HepG2 (cell line): ENCODE data around the gene BLVRB. TPM values are rescaled to one million over a fixed set of nuclear protein-coding genes. Genes with fewer than 3 reads are reported as not detected.

Experiments used
- CHCHD3 ChIP-seq: sonication (generic); formaldehyde crosslinking; IDR thresholded peaks from 2 replicates; pipeline ENCODE4 v1.8.0; 2022; ENCODE audit warnings: mild to moderate bottlenecking, missing genetic modification reagents, moderate library complexity
- CREBL2 ChIP-seq: sonication (generic); formaldehyde crosslinking; IDR thresholded peaks from 2 replicates; pipeline ENCODE4 v1.8.1; 2023; ENCODE audit warnings: missing genetic modification reagents, mild to moderate bottlenecking, borderline replicate concordance
- EED ChIP-seq: sonication (generic); formaldehyde crosslinking; IDR thresholded peaks from 2 replicates; pipeline ENCODE4 v1.5.0; 2020; ENCODE audit warnings: mild to moderate bottlenecking, missing genetic modification reagents
- GATAD2A ChIP-seq: IDR thresholded peaks from 2 replicates; pipeline ENCODE4 v1.6.1; 2016
- JARID2 ChIP-seq: sonication (generic); formaldehyde crosslinking; IDR thresholded peaks from 2 replicates; pipeline ENCODE4 v1.8.1; 2023; ENCODE audit warnings: missing genetic modification reagents, inconsistent platforms; ENCODE audit not compliant: insufficient replicate concordance
- KLF9 ChIP-seq: IDR thresholded peaks from 2 replicates; pipeline ENCODE4 v1.6.1; 2016; ENCODE audit warnings: low read depth
- MTA1 ChIP-seq: sonication (generic); formaldehyde crosslinking; IDR thresholded peaks from 2 replicates; pipeline ENCODE4 v1.4.0; 2020; ENCODE audit warnings: missing genetic modification reagents, mild to moderate bottlenecking, borderline replicate concordance
- SIX1 ChIP-seq: sonication (generic); formaldehyde crosslinking; IDR thresholded peaks from 2 replicates; pipeline ENCODE4 v1.4.0; 2020; ENCODE audit warnings: missing genetic modification reagents, borderline replicate concordance
- ZIK1 ChIP-seq: sonication (generic); formaldehyde crosslinking; IDR thresholded peaks from 2 replicates; pipeline ENCODE4 v1.5.0; 2020; ENCODE audit warnings: mild to moderate bottlenecking, low read depth, missing genetic modification reagents, borderline replicate concordance
- ZNF256 ChIP-seq: sonication (generic); formaldehyde crosslinking; conservative IDR thresholded peaks from 2 replicates; pipeline ENCODE4 v1.4.0; 2020; ENCODE audit warnings: missing genetic modification reagents
- ZNF33B ChIP-seq: sonication (generic); formaldehyde crosslinking; IDR thresholded peaks from 2 replicates; pipeline ENCODE4 v1.5.1; 2020; ENCODE audit warnings: mild to moderate bottlenecking, missing genetic modification reagents
- ZNF646 ChIP-seq: sonication (generic); formaldehyde crosslinking; IDR thresholded peaks from 2 replicates; pipeline ENCODE4 v1.9.0; 2021; ENCODE audit warnings: mild to moderate bottlenecking, missing genetic modification reagents
- ZSCAN30 ChIP-seq: sonication (generic); formaldehyde crosslinking; IDR thresholded peaks from 2 replicates; pipeline ENCODE4 v1.5.0; 2020; ENCODE audit warnings: mild to moderate bottlenecking, missing genetic modification reagents
- polyA plus RNA-seq, 8 experiments: library from polyadenylated mRNA; depleted of rRNA in 3 of 8; stranded (reverse) in 7 of 8; unstranded in 1 of 8; fragments of >200 nt; fragmentation: Illumina TruSeq in 4 of 8; extraction: Trizol in 4 of 8; gene quantifications; 2 replicates each; pipeline versions ENCODE4 v1.2.1 to v1.2.3, GENCODE V29; 2011 to 2016; ENCODE audit warnings: low read depth in 4 of 8, missing spikeins in 1 of 8, mixed read lengths in 1 of 8; ENCODE audit not compliant: insufficient read depth in 1 of 8
- total RNA-seq, 5 experiments: library from RNA; depleted of rRNA; stranded (reverse); fragments of >200 nt; fragmentation: Illumina TruSeq; extraction: Trizol; gene quantifications; 2 replicates each; pipeline ENCODE4 v1.2.3, GENCODE V29; 2016; ENCODE audit warnings: low read depth in 1 of 5
- TF ChIP-seq, protein P1 (sequence below): sonication (generic); formaldehyde crosslinking; IDR thresholded peaks from 2 replicates; pipeline ENCODE4; 2020; ENCODE audit warnings: missing genetic modification reagents, mild to moderate bottlenecking, borderline replicate concordance
- TF ChIP-seq, protein P2 (sequence below): sonication (generic); formaldehyde crosslinking; IDR thresholded peaks from 2 replicates; pipeline ENCODE4 v1.8.1; 2023; ENCODE audit warnings: mild to moderate bottlenecking, missing genetic modification reagents
- TF ChIP-seq, protein P3 (sequence below): sonication (generic); formaldehyde crosslinking; IDR thresholded peaks from 2 replicates; pipeline ENCODE4 v1.5.1; 2020; ENCODE audit warnings: missing genetic modification reagents, mild to moderate bottlenecking, borderline replicate concordance

The BLVRB gene
- total and polyA plus RNA-seq, 2 of the 13 experiments (the other 11 are each of a cell fraction or from before 2014, with no cell fraction given): 25.9 to 51.4 TPM

DNA sequence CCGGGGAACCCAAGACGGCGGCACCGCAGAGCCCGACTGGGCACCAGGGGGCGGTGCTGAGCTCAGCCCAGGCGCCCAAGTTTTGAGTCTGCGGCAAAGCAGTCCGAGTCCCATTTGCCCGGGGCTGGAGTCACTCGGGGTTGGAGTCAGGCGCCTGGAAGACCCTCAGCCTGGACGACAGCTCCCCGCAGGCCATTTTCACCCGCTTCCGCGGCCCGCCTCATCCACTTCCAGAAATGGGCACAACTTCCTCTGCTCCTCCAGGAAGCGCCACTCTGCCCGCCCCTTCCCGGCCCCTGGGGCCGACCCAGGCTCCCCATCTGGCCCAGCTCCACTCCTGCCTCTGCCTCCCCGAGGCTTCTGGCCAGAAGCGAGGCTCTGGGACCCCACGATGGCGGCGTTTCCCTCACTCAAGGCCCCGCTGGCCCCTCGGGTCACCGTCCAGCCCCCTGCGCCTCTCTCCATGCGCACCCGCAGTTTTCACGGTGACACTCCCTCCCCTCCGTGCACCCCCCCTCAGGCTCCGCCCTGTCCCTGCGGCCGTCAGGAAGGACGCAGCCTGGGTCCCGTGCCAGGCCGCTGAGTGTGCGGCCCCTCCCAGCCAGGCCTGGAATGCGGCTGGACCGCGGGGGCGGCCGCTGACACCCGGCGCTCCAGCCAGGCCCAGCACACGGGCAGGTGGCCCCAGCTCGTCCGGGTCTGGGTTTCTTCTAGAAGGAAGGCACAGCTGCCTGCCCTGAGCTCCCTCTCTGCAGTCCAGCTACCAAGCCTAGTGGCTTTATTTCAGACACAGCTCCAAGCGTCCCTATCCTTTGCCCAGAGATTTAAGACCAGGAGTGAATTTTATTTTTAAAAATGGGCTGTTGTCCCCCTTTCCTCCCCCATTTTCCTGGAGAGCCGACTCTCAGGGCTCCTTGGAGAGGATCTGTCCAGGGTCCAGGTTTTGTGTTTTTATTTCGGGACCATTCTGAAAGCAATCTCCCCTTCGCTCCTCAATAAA lies 44.5 kb downstream of the BLVRB start (continued):
- TF ChIP-seq, protein P1, sequence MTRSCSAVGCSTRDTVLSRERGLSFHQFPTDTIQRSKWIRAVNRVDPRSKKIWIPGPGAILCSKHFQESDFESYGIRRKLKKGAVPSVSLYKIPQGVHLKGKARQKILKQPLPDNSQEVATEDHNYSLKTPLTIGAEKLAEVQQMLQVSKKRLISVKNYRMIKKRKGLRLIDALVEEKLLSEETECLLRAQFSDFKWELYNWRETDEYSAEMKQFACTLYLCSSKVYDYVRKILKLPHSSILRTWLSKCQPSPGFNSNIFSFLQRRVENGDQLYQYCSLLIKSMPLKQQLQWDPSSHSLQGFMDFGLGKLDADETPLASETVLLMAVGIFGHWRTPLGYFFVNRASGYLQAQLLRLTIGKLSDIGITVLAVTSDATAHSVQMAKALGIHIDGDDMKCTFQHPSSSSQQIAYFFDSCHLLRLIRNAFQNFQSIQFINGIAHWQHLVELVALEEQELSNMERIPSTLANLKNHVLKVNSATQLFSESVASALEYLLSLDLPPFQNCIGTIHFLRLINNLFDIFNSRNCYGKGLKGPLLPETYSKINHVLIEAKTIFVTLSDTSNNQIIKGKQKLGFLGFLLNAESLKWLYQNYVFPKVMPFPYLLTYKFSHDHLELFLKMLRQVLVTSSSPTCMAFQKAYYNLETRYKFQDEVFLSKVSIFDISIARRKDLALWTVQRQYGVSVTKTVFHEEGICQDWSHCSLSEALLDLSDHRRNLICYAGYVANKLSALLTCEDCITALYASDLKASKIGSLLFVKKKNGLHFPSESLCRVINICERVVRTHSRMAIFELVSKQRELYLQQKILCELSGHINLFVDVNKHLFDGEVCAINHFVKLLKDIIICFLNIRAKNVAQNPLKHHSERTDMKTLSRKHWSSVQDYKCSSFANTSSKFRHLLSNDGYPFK (CRISPR knock-in tag): peak; percentile 73; the same call in 1 of the 2 replicates
- 0 out of 2 replicates have a peak, but pooled peaks have one; percentile 14 for TF ChIP-seq ZNF256
- TF ChIP-seq ZNF33B (CRISPR knock-in tag): peak; percentile 87; the same call in 1 of the 2 replicates
- TF ChIP-seq KLF9 (CRISPR knock-in tag): no peak
- no peak for TF ChIP-seq ZSCAN30
- 0 out of 2 replicates have a peak, but pooled peaks have one; percentile 55 for TF ChIP-seq CHCHD3 (CRISPR knock-in tag)
- 0 out of 2 replicates have a peak, but pooled peaks have one; percentile 3 for TF ChIP-seq SIX1
- peak; percentile 53; the same call in 1 of the 2 replicates for TF ChIP-seq CREBL2
- TF ChIP-seq GATAD2A: 0 out of 2 replicates have a peak, but pooled peaks have one; percentile 30
- TF ChIP-seq, protein P2, sequence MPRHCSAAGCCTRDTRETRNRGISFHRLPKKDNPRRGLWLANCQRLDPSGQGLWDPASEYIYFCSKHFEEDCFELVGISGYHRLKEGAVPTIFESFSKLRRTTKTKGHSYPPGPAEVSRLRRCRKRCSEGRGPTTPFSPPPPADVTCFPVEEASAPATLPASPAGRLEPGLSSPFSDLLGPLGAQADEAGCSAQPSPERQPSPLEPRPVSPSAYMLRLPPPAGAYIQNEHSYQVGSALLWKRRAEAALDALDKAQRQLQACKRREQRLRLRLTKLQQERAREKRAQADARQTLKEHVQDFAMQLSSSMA (CRISPR knock-in tag): 0 out of 2 replicates have a peak, but pooled peaks have one; percentile 61
- TF ChIP-seq MTA1 (CRISPR knock-in tag): peak; percentile 65; the same call in 1 of the 2 replicates
- peak; percentile 51; the same call in 1 of the 2 replicates for TF ChIP-seq ZIK1 (CRISPR knock-in tag)
- peak; percentile 49 for TF ChIP-seq EED
- TF ChIP-seq ZNF646: no peak
- TF ChIP-seq JARID2 (CRISPR knock-in tag): peak; percentile 26
- TF ChIP-seq, protein P3, sequence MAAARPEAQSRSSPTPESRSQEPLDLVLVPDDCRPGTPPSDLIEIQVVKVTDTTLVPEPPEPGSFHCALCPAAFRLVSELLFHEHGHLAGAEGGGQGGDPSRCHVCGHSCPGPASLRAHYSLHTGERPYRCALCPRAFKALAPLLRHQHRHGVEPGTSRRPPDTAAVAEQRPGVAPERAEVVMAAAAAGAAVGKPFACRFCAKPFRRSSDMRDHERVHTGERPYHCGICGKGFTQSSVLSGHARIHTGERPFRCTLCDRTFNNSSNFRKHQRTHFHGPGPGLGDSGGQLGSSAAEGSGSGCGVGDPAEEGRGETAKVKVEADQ (CRISPR knock-in tag): peak; percentile 64
